GM23338 (cell line): ENCODE measurements around the gene CANT1. TPM values are rescaled to one million over a fixed set of nuclear protein-coding genes. Genes with fewer than 3 reads are reported as not detected.

ENCODE experiments used
- ATAC-seq: fragments of 200-7000 bp; cut with Tn5 transposase; 3 replicates; pipeline ENCODE4 v1.9.1; 2020
- DNase-seq: peaks from one replicate; pipeline ENCODE4 v3.0.0-alpha.2; 2015; ENCODE audit warnings: low spot score
- H2AFZ ChIP-seq: fragments of 200-600 bp; sonication (generic); 2 replicates; pipeline ENCODE4 v1.8.0; 2016; ENCODE audit warnings: antibody characterized with exemption, mild to moderate bottlenecking, moderate library complexity
- H3F3A ChIP-seq: fragments of 200-600 bp; sonication (generic); replicated peaks from 2 replicates; pipeline ENCODE4 v1.8.0; 2017; ENCODE audit warnings: antibody characterized with exemption, mixed run types, low read depth
- H3K27ac ChIP-seq: fragments of 200-600 bp; sonication (generic); 2 replicates; pipeline ENCODE4 v1.6.1; 2016; ENCODE audit warnings: low read depth
- H3K27me3 ChIP-seq: fragments of 200-600 bp; sonication (generic); 2 replicates; pipeline ENCODE4 v1.8.0; 2016; ENCODE audit warnings: mild to moderate bottlenecking, mixed run types, moderate library complexity; ENCODE audit not compliant: insufficient read depth
- H3K36me3 ChIP-seq: fragments of 200-600 bp; sonication (generic); 2 replicates; pipeline ENCODE4 v1.8.0; 2016; ENCODE audit warnings: mild to moderate bottlenecking; ENCODE audit not compliant: insufficient read depth
- H3K4me1 ChIP-seq: fragments of 200-600 bp; sonication (generic); 2 replicates; pipeline ENCODE4 v1.8.0; 2016; ENCODE audit warnings: mild to moderate bottlenecking, moderate library complexity; ENCODE audit not compliant: insufficient read depth
- H3K4me2 ChIP-seq: fragments of 200-600 bp; sonication (generic); 2 replicates; pipeline ENCODE4 v1.7.1; 2017; ENCODE audit warnings: mixed run types
- H3K4me3 ChIP-seq: fragments of 200-600 bp; sonication (generic); 2 replicates; pipeline ENCODE4 v1.6.1; 2016; ENCODE audit warnings: mixed run types
- H3K79me2 ChIP-seq: fragments of 200-600 bp; sonication (generic); replicated peaks from 2 replicates; pipeline ENCODE4 v1.8.0; 2017; ENCODE audit warnings: mild to moderate bottlenecking; ENCODE audit not compliant: insufficient read depth
- H3K9me2 ChIP-seq: fragments of 200-600 bp; sonication (generic); 2 replicates; pipeline ENCODE4 v1.8.0; 2017; ENCODE audit not compliant: insufficient read depth
- H4K20me1 ChIP-seq: fragments of 200-600 bp; sonication (generic); replicated peaks from 2 replicates; pipeline ENCODE4 v1.8.0; 2017; ENCODE audit warnings: mild to moderate bottlenecking; ENCODE audit not compliant: insufficient read depth
- H3K27ac Mint-ChIP-seq: 2 replicates; pipeline ENCODE4 v1.8.0; 2020; ENCODE audit warnings: inconsistent platforms, mild to moderate bottlenecking, moderate library complexity, mixed read lengths
- H3K27me3 Mint-ChIP-seq: 3 replicates; pipeline ENCODE4 v1.8.0; 2022; ENCODE audit warnings: low read depth, mild to moderate bottlenecking, moderate library complexity, mixed read lengths, inconsistent platforms; ENCODE audit not compliant: insufficient read depth, poor library complexity
- H3K36me3 Mint-ChIP-seq: 3 replicates; pipeline ENCODE4 v1.8.0; 2021; ENCODE audit warnings: low read depth, mild to moderate bottlenecking, inconsistent platforms, moderate library complexity, mixed read lengths
- H3K4me1 Mint-ChIP-seq: 3 replicates; pipeline ENCODE4 v1.8.0; 2020; ENCODE audit warnings: mild to moderate bottlenecking, inconsistent platforms, mixed read lengths
- H3K4me3 Mint-ChIP-seq: 3 replicates; pipeline ENCODE4 v1.8.0; 2021; ENCODE audit warnings: moderate library complexity, mild to moderate bottlenecking, inconsistent platforms, mixed read lengths
- H3K9me3 Mint-ChIP-seq: 3 replicates; pipeline ENCODE4 v1.8.0; 2020; ENCODE audit warnings: moderate library complexity, mild to moderate bottlenecking, inconsistent platforms, mixed read lengths
- CREB1 ChIP-seq: fragments of 250-450 bp; sonication (Bioruptor Pico); IDR thresholded peaks from 2 replicates; pipeline ENCODE4 v1.5.0; 2020; ENCODE audit warnings: low read depth, mild to moderate bottlenecking, moderate library complexity
- CTCF ChIP-seq, 2 experiments: fragments of 200-600 bp in 1 of 2; sonication (generic) in 1 of 2; conservative IDR thresholded peaks; 2 replicates each; pipeline versions ENCODE4 v1.5.1 to v1.6.1; 2016 to 2017; ENCODE audit warnings: antibody characterized with exemption in 2 of 2, low read depth in 2 of 2, mild to moderate bottlenecking in 2 of 2, moderate library complexity in 1 of 2
- ETS1 ChIP-seq: IDR thresholded peaks from 2 replicates; pipeline ENCODE4 v1.6.1; 2016; ENCODE audit warnings: antibody characterized with exemption
- EZH2 ChIP-seq: fragments of 200-600 bp; sonication (generic); IDR thresholded peaks from one replicate; pipeline ENCODE4 v1.8.0; 2017; ENCODE audit warnings: antibody characterized with exemption, mild to moderate bottlenecking, low read depth; ENCODE audit not compliant: unreplicated experiment
- EZH2phosphoT487 ChIP-seq: fragments of 200-600 bp; sonication (generic); IDR thresholded peaks from one replicate; pipeline ENCODE4 v1.8.1; 2018; ENCODE audit warnings: antibody characterized with exemption; ENCODE audit not compliant: unreplicated experiment
- JUNB ChIP-seq: IDR thresholded peaks from one replicate; pipeline ENCODE4 v1.6.1; 2016; ENCODE audit warnings: antibody characterized with exemption; ENCODE audit not compliant: unreplicated experiment
- NANOG ChIP-seq: IDR thresholded peaks from 2 replicates; pipeline ENCODE4 v1.6.1; 2016; ENCODE audit warnings: antibody characterized with exemption, borderline replicate concordance
- POLR2AphosphoS5 ChIP-seq: IDR thresholded peaks from 2 replicates; pipeline ENCODE4 v1.6.1; 2016; ENCODE audit warnings: antibody characterized with exemption, low read depth
- REST ChIP-seq: IDR thresholded peaks from one replicate; pipeline ENCODE4 v1.6.1; 2018; ENCODE audit warnings: antibody characterized with exemption; ENCODE audit not compliant: unreplicated experiment
- STAT1 ChIP-seq: IDR thresholded peaks from one replicate; pipeline ENCODE4 v1.6.1; 2016; ENCODE audit warnings: antibody characterized with exemption; ENCODE audit not compliant: unreplicated experiment
- ZNF114 ChIP-seq: fragments of 250-450 bp; sonication (Bioruptor Pico); IDR thresholded peaks from 2 replicates; pipeline ENCODE4 v1.5.0; 2020; ENCODE audit warnings: mild to moderate bottlenecking, moderate library complexity
- ZNF331 ChIP-seq: fragments of 250-450 bp; sonication (Bioruptor Pico); IDR thresholded peaks from 2 replicates; pipeline ENCODE4 v1.5.0; 2020; ENCODE audit warnings: low read depth, mild to moderate bottlenecking, moderate library complexity
- polyA plus RNA-seq: library from polyadenylated mRNA; unstranded; fragments of >200 nt; fragmentation: Nextera tagmentation; extraction: Ambion mirVana; gene quantifications from 2 replicates; pipeline ENCODE4 v1.2.1, GENCODE V29; 2016
- total RNA-seq: library from RNA; depleted of rRNA; stranded (reverse); fragments of >200 nt; shearing (Covaris generic); gene quantifications from 2 replicates; pipeline ENCODE4 v1.2.3, GENCODE V29; 2014

The CANT1 gene
- total and polyA plus RNA-seq, 2 experiments from 2014 or later = 5.9 to 38.8 TPM

GRCh38 chr17:78944956-78945355, 64.6 kb downstream of the CANT1 start:
- Mint-ChIP-seq H3K27ac (no peak overlapping the region), H3K9me3 (peaks cover 8% of the 10 kb centered on the region), H3K4me1 (no peaks in the 10 kb centered on the region; the same call in 2 of the 3 replicates), H3K36me3 (no peaks in the 10 kb centered on the region), H3K4me3 (no peak overlapping the region), H3K27me3 (peaks cover 13% of the 10 kb centered on the region)
- no peaks in the 10 kb centered on the region for H3K79me2 ChIP-seq
- no peak overlapping the region for H3K4me3 ChIP-seq
- ATAC-seq (no peak), DNase-seq (no peak)
- no peaks in the 10 kb centered on the region for H3K27me3 ChIP-seq
- TF ChIP-seq CREB1 (CRISPR knock-in tag) (no peak), NANOG (no peak), EZH2 (no peak), ETS1 (no peak), STAT1 (no peak), JUNB (no peak), REST (no peak), EZH2phosphoT487 (no peak), CTCF (conservative IDR thresholded peaks at IDR 0.05; ENCODE audit: low read depth in 2 of 2) (no peak), ZNF331 (CRISPR knock-in tag) (no peak), ZNF114 (CRISPR knock-in tag) (no peak), POLR2AphosphoS5 (no peak)
- no peak overlapping the region for H2AFZ ChIP-seq
- H3K4me2 ChIP-seq = no peak overlapping the region
- H3K36me3 ChIP-seq = no peaks in the 10 kb centered on the region
- H4K20me1 ChIP-seq = no peaks in the 10 kb centered on the region
- H3K27ac ChIP-seq = no peak overlapping the region
- H3K9me2 ChIP-seq = no peaks in the 10 kb centered on the region
- no peaks in the 10 kb centered on the region for H3K4me1 ChIP-seq
- H3F3A ChIP-seq = no peaks in the 10 kb centered on the region
